HepG2 (cell line): ENCODE results near the gene MYADML2. TPM values are rescaled to one million over a fixed set of nuclear protein-coding genes. Genes with fewer than 3 reads are reported as not detected.

Source experiments
- ATAC-seq: fragments of 200-7000 bp; cut with Tn5 transposase; 3 replicates; pipeline ENCODE4 v1.9.1; 2020; ENCODE audit warnings: mild to moderate bottlenecking, moderate library complexity
- BruUV-seq: library from RNA; stranded (reverse); fragments of 400-500 nt; replicated peaks from 2 replicates; lab custom pipeline; 2021; lab: Mats Ljungman, UMichigan
- CTCF ChIA-PET: fragments of 300-600 bp; formaldehyde crosslinking; extraction: SDS; loops from one replicate; lab custom pipeline; 2021; ENCODE audit warnings: low total read pairs, inconsistent platforms, low intra/inter-chr PET ratio; lab: Yijun Ruan, JAX
- POLR2A ChIA-PET: fragments of 350-600 bp; sonication (Branson Sonifier 250); formaldehyde crosslinking; loops from one replicate; lab custom pipeline; 2020; ENCODE audit warnings: antibody characterized with exemption, inconsistent platforms; lab: Yijun Ruan, JAX
- DNase-seq: peaks from one replicate; pipeline ENCODE4 v3.0.0-alpha.2; 2015; ENCODE audit warnings: low spot score
- FAIRE-seq: peaks from 3 replicates; lab custom pipeline; 2011; peaks lifted over from hg19 to GRCh38; lab: Jason Lieb, UNC
- H2AFZ ChIP-seq: one replicate; pipeline ENCODE4 v1.6.1; 2011; ENCODE audit warnings: low read length, inconsistent platforms
- H3K27ac ChIP-seq: fragments of 300-600 bp; 3 replicates; pipeline ENCODE4 v1.8.0; 2011; ENCODE audit warnings: mixed run types, mild to moderate bottlenecking, mixed read lengths, low read length, inconsistent platforms; ENCODE audit not compliant: insufficient read depth; ENCODE audit errors: extremely low read length
- H3K27me3 ChIP-seq, 2 experiments: fragments of 200-600 bp in 1 of 2; 2 replicates in 1 of 2; 3 replicates in 1 of 2; pipeline versions ENCODE4 v1.6.0 to v1.8.0; 2011; ENCODE audit warnings: low read length in 2 of 2, mild to moderate bottlenecking in 2 of 2, moderate library complexity in 2 of 2, inconsistent platforms in 1 of 2; ENCODE audit not compliant: insufficient read depth in 2 of 2, control insufficient read depth in 1 of 2
- H3K36me3 ChIP-seq, 2 experiments: fragments of 200-600 bp in 1 of 2; replicated peaks in 1 of 2; 2 replicates in 1 of 2; 3 replicates in 1 of 2; pipeline versions ENCODE4 v1.5.1 to v1.8.0; 2011; ENCODE audit warnings: low read length in 2 of 2, inconsistent platforms in 1 of 2; ENCODE audit not compliant: insufficient read depth in 2 of 2, control insufficient read depth in 1 of 2
- H3K4me1 ChIP-seq: 2 replicates; pipeline ENCODE4 v1.5.1; 2012; ENCODE audit warnings: low read length, inconsistent platforms; ENCODE audit not compliant: insufficient read depth
- H3K4me2 ChIP-seq: 2 replicates; pipeline ENCODE4 v1.6.0; 2011; ENCODE audit warnings: low read depth, low read length, inconsistent platforms
- H3K4me3 ChIP-seq, 3 experiments: fragments of 200-600 bp in 1 of 3; sonication (generic), shearing (Covaris generic) in 1 of 3; replicated peaks in 1 of 3; 2 replicates each; pipeline ENCODE4 v1.5.1; 2011 to 2016; ENCODE audit warnings: low read length in 3 of 3, inconsistent platforms in 2 of 3, low read depth in 2 of 3, mild to moderate bottlenecking in 2 of 3, control low read depth in 1 of 3, mixed read lengths in 1 of 3; ENCODE audit not compliant: insufficient read depth in 1 of 3
- H3K79me2 ChIP-seq: one replicate; pipeline ENCODE4 v1.6.1; 2011; ENCODE audit warnings: low read length, inconsistent platforms; ENCODE audit not compliant: insufficient read depth
- H3K9ac ChIP-seq: 2 replicates; pipeline ENCODE4 v1.6.0; 2011; ENCODE audit warnings: mild to moderate bottlenecking, low read depth, low read length, inconsistent platforms; ENCODE audit not compliant: insufficient read depth
- H3K9me3 ChIP-seq: 2 replicates; pipeline ENCODE4 v1.5.1; 2012; ENCODE audit warnings: mild to moderate bottlenecking, low read length
- H4K20me1 ChIP-seq: 2 replicates; pipeline ENCODE4 v1.6.0; 2011; ENCODE audit warnings: inconsistent platforms, mild to moderate bottlenecking, low read length, moderate library complexity; ENCODE audit not compliant: insufficient read depth
- AKAP8 ChIP-seq: sonication (generic); formaldehyde crosslinking; IDR thresholded peaks from 2 replicates; pipeline ENCODE4 v1.5.1; 2020; ENCODE audit warnings: mild to moderate bottlenecking, missing genetic modification reagents
- CHD2 ChIP-seq: IDR thresholded peaks from 2 replicates; pipeline ENCODE4 v1.6.1; 2011; ENCODE audit warnings: low read depth, low read length, improper control_type of control experiment
- HNRNPH1 ChIP-seq: fragments of 200-400 bp; formaldehyde crosslinking; optimal IDR thresholded peaks from 2 replicates; pipeline ENCODE3; 2017; ENCODE audit warnings: mild to moderate bottlenecking, low read depth, low read length
- PAX8 ChIP-seq: sonication (generic); formaldehyde crosslinking; IDR thresholded peaks from 2 replicates; pipeline ENCODE4 v1.8.0; 2022; ENCODE audit warnings: mild to moderate bottlenecking, missing genetic modification reagents, borderline replicate concordance
- RELA ChIP-seq: sonication (generic); formaldehyde crosslinking; IDR thresholded peaks from 2 replicates; pipeline ENCODE4 v1.4.0; 2020; ENCODE audit warnings: missing genetic modification reagents
- ZBTB20 ChIP-seq: sonication (generic); formaldehyde crosslinking; IDR thresholded peaks from 2 replicates; pipeline ENCODE4 v1.8.1; 2023; ENCODE audit warnings: missing genetic modification reagents, low read depth, mild to moderate bottlenecking, borderline replicate concordance
- ZNF292 ChIP-seq: sonication (generic); formaldehyde crosslinking; IDR thresholded peaks from 2 replicates; pipeline ENCODE4 v1.8.1; 2022; ENCODE audit warnings: mild to moderate bottlenecking, low read depth, missing genetic modification reagents, borderline replicate concordance
- ZNF563 ChIP-seq: sonication (generic); formaldehyde crosslinking; IDR thresholded peaks from 2 replicates; pipeline ENCODE4 v1.8.0; 2022; ENCODE audit warnings: mild to moderate bottlenecking, moderate library complexity, missing genetic modification reagents
- ZNF652 ChIP-seq: IDR thresholded peaks from 2 replicates; pipeline ENCODE4 v1.6.1; 2016; ENCODE audit warnings: low read depth, borderline replicate concordance
- ZNF773 ChIP-seq: sonication (generic); formaldehyde crosslinking; IDR thresholded peaks from 2 replicates; pipeline ENCODE4 v1.4.0; 2020; ENCODE audit warnings: missing genetic modification reagents, borderline replicate concordance
- WGBS: methylation state at CpG from one replicate; pipeline ENCODE4 v1.1.6; 2017; ENCODE audit warnings: low lambda C conversion rate; 5-methylcytosine and 5-hydroxymethylcytosine counted together
- in situ Hi-C: cut with HindIII; loops from 2 replicates; pipeline ENCODE4 v1.10.0; 2017; ENCODE audit warnings: low pct_unique_long_range_greater_than_20kb; ENCODE audit not compliant: extremely low pct_ligation_motif_present
- intact Hi-C: fragments of 100-400 bp; cut with micrococcal nuclease; formaldehyde crosslinking; loops from one replicate; pipeline ENCODE4 v1.10.0; 2022; ENCODE audit not compliant: unreplicated experiment
- polyA plus RNA-seq, 8 experiments: library from polyadenylated mRNA; depleted of rRNA in 3 of 8; stranded (reverse) in 7 of 8; unstranded in 1 of 8; fragments of >200 nt; fragmentation: Illumina TruSeq in 4 of 8; extraction: Trizol in 4 of 8; gene quantifications; 2 replicates each; pipeline versions ENCODE4 v1.2.1 to v1.2.3, GENCODE V29; 2011 to 2016; ENCODE audit warnings: low read depth in 4 of 8, missing spikeins in 1 of 8, mixed read lengths in 1 of 8; ENCODE audit not compliant: insufficient read depth in 1 of 8
- total RNA-seq, 5 experiments: library from RNA; depleted of rRNA; stranded (reverse); fragments of >200 nt; fragmentation: Illumina TruSeq; extraction: Trizol; gene quantifications; 2 replicates each; pipeline ENCODE4 v1.2.3, GENCODE V29; 2016; ENCODE audit warnings: low read depth in 1 of 5
- TF ChIP-seq, protein P1 (sequence below): sonication (generic); formaldehyde crosslinking; IDR thresholded peaks from 2 replicates; pipeline ENCODE4 v1.9.0; 2022; ENCODE audit warnings: low read depth, missing genetic modification reagents
- TF ChIP-seq, protein P2 (sequence below): sonication (generic); formaldehyde crosslinking; IDR thresholded peaks from 2 replicates; pipeline ENCODE4 v1.5.0; 2020; ENCODE audit warnings: mild to moderate bottlenecking, missing genetic modification reagents
- TF ChIP-seq, protein P3 (sequence below): sonication (generic); formaldehyde crosslinking; IDR thresholded peaks from 2 replicates; pipeline ENCODE4 v1.8.0; 2022; ENCODE audit warnings: mild to moderate bottlenecking, missing genetic modification reagents, moderate library complexity
- TF ChIP-seq, protein P4 (sequence below): sonication (generic); formaldehyde crosslinking; IDR thresholded peaks from 2 replicates; pipeline ENCODE4 v1.4.0; 2020; ENCODE audit warnings: missing genetic modification reagents
- TF ChIP-seq, protein P5 (sequence below): sonication (generic); formaldehyde crosslinking; IDR thresholded peaks from 2 replicates; pipeline ENCODE4 v1.4.0; 2020; ENCODE audit warnings: missing genetic modification reagents, borderline replicate concordance

Gene MYADML2
- total and polyA plus RNA-seq, 2 of the 13 experiments (the other 11 are each of a cell fraction or from before 2014, with no cell fraction given) = not detected

DNA sequence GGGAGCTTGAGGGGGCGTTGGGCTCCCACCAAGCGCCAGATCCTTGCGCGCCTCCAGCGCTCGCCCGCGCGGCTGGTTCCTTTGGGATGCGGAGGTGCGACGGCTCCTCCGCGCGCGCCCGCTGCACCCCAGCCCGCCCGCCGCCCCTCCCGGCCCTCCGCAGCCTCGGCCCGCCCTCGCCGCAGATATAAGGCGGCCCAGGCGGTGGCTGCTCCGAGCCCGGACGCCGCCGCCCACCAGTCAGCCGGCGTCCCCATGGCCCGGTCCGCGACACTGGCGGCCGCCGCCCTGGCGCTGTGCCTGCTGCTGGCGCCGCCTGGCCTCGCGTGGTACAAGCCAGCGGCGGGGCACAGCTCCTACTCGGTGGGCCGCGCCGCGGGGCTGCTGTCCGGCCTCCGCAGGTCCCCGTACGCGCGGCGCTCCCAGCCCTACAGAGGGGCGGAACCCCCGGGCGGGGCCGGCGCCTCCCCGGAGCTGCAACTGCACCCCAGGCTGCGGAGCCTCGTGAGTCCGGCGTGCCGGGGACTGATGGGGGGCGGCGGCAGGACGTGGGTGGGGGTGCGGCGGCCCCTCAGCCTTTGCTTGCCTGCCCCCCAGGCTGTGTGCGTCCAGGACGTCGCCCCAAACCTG is 44.9 kb downstream of the MYADML2 start, which contains the start of gene NPB:
NPB (plus strand) TSS at position 216 of the 630 bp plus-strand sequence; CDS start at position 256, 40 bp downstream.
- peak within 1 kb of the TSS; percentile 17 to 65 (median 35); a peak in 4 of 6 replicates for H3K4me3 ChIP-seq
- FAIRE-seq = no peak
- H2AFZ ChIP-seq = no peak within 1 kb of the TSS
- H3K9me3 ChIP-seq = no peaks in the 10 kb centered on the region
- H3K27me3 ChIP-seq = no peaks in the 10 kb centered on the region
- ChIA-PET CTCF (no interaction called here), POLR2A (interaction anchor here (1.0 to 2.9 kb wide), 7 partner anchors 8 to 120 kb away, joined by 3 to 16 read pairs (median 8); partner anchors contain the start of genes ALYREF, ANAPC11, CENPX and LRRC45)
- peak within 1 kb of the TSS; percentile 38 for H3K9ac ChIP-seq
- in situ Hi-C loops (no loop called here), intact Hi-C loops (no loop called here)
- H3K27ac ChIP-seq = peak within 1 kb of the TSS; percentile 28
- no peak for DNase-seq
- BruUV-seq = no TSS peak
- H3K36me3 ChIP-seq = peaks cover 36 to 62% of the 10 kb centered on the region in 2 experiments
- 36% methylated on average over 32 of the region's 79 CpGs for WGBS
- no peaks in the 10 kb centered on the region for H3K79me2 ChIP-seq
- H3K4me1 ChIP-seq = peaks cover 16% of the 10 kb centered on the region
- H4K20me1 ChIP-seq = peaks cover 5% of the 10 kb centered on the region; the same call in 1 of the 2 replicates
- H3K4me2 ChIP-seq = peak within 1 kb of the TSS; percentile 68
- peak; percentile 22 for ATAC-seq
- TF ChIP-seq, protein P1, sequence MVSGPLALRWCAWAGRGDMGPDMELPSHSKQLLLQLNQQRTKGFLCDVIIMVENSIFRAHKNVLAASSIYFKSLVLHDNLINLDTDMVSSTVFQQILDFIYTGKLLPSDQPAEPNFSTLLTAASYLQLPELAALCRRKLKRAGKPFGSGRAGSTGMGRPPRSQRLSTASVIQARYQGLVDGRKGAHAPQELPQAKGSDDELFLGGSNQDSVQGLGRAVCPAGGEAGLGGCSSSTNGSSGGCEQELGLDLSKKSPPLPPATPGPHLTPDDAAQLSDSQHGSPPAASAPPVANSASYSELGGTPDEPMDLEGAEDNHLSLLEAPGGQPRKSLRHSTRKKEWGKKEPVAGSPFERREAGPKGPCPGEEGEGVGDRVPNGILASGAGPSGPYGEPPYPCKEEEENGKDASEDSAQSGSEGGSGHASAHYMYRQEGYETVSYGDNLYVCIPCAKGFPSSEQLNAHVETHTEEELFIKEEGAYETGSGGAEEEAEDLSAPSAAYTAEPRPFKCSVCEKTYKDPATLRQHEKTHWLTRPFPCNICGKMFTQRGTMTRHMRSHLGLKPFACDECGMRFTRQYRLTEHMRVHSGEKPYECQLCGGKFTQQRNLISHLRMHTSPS (CRISPR knock-in tag) = peak; percentile 40; the same call in 1 of the 2 replicates
- TF ChIP-seq ZNF563 = peak; percentile 63
- TF ChIP-seq RELA (CRISPR knock-in tag) = no peak
- TF ChIP-seq, protein P2, sequence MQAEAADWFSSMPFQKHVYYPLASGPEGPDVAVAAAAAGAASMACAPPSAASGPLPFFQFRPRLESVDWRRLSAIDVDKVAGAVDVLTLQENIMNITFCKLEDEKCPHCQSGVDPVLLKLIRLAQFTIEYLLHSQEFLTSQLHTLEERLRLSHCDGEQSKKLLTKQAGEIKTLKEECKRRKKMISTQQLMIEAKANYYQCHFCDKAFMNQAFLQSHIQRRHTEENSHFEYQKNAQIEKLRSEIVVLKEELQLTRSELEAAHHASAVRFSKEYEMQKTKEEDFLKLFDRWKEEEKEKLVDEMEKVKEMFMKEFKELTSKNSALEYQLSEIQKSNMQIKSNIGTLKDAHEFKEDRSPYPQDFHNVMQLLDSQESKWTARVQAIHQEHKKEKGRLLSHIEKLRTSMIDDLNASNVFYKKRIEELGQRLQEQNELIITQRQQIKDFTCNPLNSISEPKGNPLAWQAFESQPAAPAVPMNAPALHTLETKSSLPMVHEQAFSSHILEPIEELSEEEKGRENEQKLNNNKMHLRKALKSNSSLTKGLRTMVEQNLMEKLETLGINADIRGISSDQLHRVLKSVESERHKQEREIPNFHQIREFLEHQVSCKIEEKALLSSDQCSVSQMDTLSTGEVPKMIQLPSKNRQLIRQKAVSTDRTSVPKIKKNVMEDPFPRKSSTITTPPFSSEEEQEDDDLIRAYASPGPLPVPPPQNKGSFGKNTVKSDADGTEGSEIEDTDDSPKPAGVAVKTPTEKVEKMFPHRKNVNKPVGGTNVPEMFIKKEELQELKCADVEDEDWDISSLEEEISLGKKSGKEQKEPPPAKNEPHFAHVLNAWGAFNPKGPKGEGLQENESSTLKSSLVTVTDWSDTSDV (CRISPR knock-in tag) = no peak; the same call in 1 of the 2 replicates
- TF ChIP-seq AKAP8 = no peak; the same call in 1 of the 2 replicates
- TF ChIP-seq, protein P3, sequence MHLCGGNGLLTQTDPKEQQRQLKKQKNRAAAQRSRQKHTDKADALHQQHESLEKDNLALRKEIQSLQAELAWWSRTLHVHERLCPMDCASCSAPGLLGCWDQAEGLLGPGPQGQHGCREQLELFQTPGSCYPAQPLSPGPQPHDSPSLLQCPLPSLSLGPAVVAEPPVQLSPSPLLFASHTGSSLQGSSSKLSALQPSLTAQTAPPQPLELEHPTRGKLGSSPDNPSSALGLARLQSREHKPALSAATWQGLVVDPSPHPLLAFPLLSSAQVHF (CRISPR knock-in tag) = no peak
- TF ChIP-seq, protein P4, sequence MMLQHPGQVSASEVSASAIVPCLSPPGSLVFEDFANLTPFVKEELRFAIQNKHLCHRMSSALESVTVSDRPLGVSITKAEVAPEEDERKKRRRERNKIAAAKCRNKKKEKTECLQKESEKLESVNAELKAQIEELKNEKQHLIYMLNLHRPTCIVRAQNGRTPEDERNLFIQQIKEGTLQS (CRISPR knock-in tag) = no peak; the same call in 1 of the 2 replicates
- TF ChIP-seq PAX8 (CRISPR knock-in tag) = peak; percentile 75
- TF ChIP-seq, protein P5, sequence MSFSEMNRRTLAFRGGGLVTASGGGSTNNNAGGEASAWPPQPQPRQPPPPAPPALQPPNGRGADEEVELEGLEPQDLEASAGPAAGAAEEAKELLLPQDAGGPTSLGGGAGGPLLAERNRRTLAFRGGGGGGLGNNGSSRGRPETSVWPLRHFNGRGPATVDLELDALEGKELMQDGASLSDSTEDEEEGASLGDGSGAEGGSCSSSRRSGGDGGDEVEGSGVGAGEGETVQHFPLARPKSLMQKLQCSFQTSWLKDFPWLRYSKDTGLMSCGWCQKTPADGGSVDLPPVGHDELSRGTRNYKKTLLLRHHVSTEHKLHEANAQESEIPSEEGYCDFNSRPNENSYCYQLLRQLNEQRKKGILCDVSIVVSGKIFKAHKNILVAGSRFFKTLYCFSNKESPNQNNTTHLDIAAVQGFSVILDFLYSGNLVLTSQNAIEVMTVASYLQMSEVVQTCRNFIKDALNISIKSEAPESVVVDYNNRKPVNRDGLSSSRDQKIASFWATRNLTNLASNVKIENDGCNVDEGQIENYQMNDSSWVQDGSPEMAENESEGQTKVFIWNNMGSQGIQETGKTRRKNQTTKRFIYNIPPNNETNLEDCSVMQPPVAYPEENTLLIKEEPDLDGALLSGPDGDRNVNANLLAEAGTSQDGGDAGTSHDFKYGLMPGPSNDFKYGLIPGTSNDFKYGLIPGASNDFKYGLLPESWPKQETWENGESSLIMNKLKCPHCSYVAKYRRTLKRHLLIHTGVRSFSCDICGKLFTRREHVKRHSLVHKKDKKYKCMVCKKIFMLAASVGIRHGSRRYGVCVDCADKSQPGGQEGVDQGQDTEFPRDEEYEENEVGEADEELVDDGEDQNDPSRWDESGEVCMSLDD = peak; percentile 87; the same call in 1 of the 2 replicates
- TF ChIP-seq ZBTB20 (CRISPR knock-in tag) = no peak
- TF ChIP-seq HNRNPH1 = no peak
- no peak; the same call in 1 of the 2 replicates for TF ChIP-seq ZNF773
- TF ChIP-seq ZNF292 = no peak
- TF ChIP-seq CHD2 = no peak
- TF ChIP-seq ZNF652 = no peak
